HG03139 (cell line): ENCODE data around the gene LRRC61.

Source experiments
- ATAC-seq: cut with Tn5 transposase; IDR thresholded peaks from one replicate; pipeline ENCODE4 v1.9.1; 2021; ENCODE audit not compliant: unreplicated experiment

LRRC61 gene

GRCh38 chr7:150368884-150369747, 46.0 kb downstream of the LRRC61 start:
- no peak for ATAC-seq

- no peak for ATAC-seq
Measured at GRCh38 chr7:150369748-150370501, 46.8 kb downstream of the LRRC61 start.

DNA sequence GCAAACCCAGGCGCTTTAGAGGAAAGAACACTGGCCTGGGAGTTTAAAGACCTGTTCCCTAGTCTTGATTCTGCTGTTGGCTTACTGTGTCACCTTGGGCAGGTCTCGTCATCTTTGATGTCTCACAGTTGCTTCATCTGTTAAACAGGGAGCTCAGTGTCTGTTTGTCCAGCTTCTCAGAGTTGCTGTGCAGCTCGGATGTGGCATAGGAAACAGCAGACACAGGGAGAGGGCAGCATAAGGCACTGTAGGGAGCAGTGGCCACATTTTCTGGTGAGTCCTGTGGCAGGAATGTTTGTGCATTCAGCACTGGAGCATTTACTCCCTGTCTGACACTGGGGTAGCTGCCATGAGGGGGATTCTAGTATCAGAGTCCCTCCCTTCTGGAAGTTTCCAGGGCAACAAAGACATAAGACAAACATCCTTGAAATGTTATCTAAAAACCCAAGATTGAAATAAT, 47.5 kb downstream of the LRRC61 start:
- no peak for ATAC-seq

- ATAC-seq, result no peak
Measured at GRCh38 chr7:150371131-150371995, 48.2 kb downstream of the LRRC61 start.

- ATAC-seq, result no peak
Measured at GRCh38 chr7:150371996-150372270, 48.8 kb downstream of the LRRC61 start.

- no peak for ATAC-seq
Measured at GRCh38 chr7:150372271-150373048, 49.3 kb downstream of the LRRC61 start.

GRCh38 chr7:150373049-150373801, 50.1 kb downstream of the LRRC61 start:
- no peak for ATAC-seq

GRCh38 chr7:150374026-150374425, 50.9 kb downstream of the LRRC61 start:
- ATAC-seq, result no peak

- no peak for ATAC-seq
Measured at GRCh38 chr7:150374472-150374871, 51.3 kb downstream of the LRRC61 start.

- no peak for ATAC-seq
Measured at GRCh38 chr7:150375662-150376521, 52.7 kb downstream of the LRRC61 start.

- no peak for ATAC-seq
Measured at GRCh38 chr7:150376560-150376959, 53.4 kb downstream of the LRRC61 start.

- ATAC-seq, result no peak
Measured at GRCh38 chr7:150377196-150377595, 54.0 kb downstream of the LRRC61 start.

GRCh38 chr7:150377635-150378034, 54.5 kb downstream of the LRRC61 start:
- ATAC-seq, result no peak

- no peak for ATAC-seq
Measured at GRCh38 chr7:150378115-150378852, 55.1 kb downstream of the LRRC61 start.

DNA sequence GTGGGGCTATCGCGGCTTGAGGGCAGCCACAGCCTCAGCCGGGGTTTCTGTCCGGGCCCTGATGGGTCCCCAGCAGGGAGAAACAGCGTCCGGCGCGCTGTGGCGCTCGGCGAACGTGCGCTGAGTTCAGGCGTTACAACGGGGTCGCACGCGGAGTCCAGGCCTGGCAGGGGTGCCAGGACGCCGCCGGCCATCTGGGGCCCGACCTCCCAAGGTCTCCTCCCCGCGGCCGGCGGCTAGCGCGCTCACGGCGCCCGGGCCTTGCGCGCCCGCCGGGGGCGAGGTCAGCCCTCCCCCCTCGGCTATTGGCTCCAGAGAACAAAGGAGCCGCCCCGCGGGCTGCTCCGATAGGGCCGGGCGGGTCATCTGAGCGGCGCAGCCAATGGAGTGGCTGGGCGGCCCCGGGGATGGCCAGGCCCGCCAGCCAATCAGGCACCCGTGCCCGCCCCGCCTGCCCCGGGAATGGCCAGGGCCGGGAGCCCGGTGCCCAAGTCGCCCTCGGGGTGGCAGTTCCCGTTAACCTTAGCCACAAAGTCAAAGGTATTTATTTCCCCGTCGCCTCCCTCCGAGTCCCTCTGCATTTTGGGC, 55.8 kb downstream of the LRRC61 start, which contains the start of gene ZNF775:
Gene ZNF775, plus strand, starts transcription at position 478 of the 588 bp plus-strand sequence. CDS start 9,141 bp downstream, outside the sequence.
- ATAC-seq, result peak; percentile 74

DNA sequence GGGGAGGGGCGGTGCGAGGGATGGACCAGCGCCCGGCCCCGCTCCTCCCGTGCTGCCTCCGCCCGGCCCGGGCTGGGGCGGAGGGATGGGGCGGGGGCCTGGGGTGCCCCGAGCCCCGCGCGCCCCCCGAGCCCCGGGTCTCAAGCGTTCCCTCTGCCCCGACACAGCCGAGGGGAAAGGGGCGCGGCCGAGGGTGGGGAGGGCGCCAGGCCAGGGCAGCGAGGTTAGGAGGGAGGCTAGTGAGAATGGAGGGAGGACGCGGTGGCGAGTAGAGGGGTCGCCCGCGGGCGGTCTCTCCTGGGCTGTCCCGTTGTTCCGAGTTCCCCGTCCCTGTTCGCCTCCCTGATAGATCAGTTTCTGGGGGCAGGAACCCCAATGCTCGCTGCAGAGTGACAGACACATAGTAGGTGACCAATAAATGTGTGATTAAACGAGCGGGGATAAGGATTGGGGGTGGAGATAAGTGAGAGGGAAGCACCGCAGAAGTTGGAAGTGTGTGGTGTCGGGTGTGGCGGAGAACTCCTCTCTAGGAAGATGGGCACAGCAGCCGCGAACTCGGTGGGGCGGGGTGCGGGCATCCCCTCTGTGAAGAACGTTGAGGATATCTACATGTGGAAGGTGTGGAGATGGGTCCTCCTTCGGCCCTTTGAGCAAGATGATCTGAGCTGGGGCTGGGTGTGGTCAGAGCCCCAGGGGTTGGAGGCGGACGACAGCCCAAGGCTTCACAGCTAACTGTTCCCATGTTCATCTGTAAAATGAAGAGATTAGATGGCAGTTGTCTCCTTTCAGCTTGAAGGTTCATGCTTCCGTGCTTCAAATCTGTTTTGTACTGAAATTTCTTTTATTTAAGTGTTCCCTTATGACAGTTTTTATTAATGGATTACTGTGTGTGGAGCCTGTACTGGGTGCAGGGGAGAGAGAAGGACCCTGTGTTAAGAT, 56.6 kb downstream of the LRRC61 start:
- no peak for ATAC-seq

DNA sequence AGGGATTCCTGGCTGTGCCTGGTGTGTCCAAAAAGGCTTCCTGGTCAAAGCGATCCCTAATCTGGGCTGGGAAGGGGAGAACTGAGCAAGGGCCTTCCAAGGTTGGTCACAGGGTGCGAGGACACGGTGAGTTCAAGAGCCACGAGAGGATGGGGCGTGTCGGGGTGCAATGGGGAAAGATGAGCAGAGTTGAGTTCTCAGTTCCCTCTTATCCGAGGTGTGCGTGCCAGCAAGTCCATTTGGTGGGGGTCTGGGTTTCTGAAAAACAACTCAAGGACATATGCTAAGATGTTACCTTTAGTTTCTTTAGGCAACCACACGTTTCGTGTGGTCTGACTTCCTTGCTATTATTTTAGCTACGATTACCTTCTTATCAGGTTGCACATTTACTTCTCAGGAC, 57.3 kb downstream of the LRRC61 start:
- ATAC-seq, result no peak
